OCI-LY7 (cell line): ENCODE data around the gene CALN1.

Experiments
- CTCF ChIP-seq: fragments of 200-600 bp; sonication (generic); conservative IDR thresholded peaks from 2 replicates; pipeline ENCODE4 v1.5.1; 2014; ENCODE audit warnings: mild to moderate bottlenecking, antibody characterized with exemption, low read length, moderate library complexity, mixed read lengths
- EZH2phosphoT487 ChIP-seq: fragments of 200-600 bp; sonication (generic); IDR thresholded peaks from 2 replicates; pipeline ENCODE4 v1.6.1; 2018; ENCODE audit warnings: low read depth, borderline replicate concordance, mild to moderate bottlenecking, mixed run types, antibody characterized with exemption, low read length, moderate library complexity, mixed read lengths

- TF ChIP-seq CTCF, result no peak
- TF ChIP-seq EZH2phosphoT487, result no peak
These were observed 634.9 kb downstream of the CALN1 start for GRCh38 chr7:71777278-71777677.
